HepG2 (cell line): ENCODE data around the gene GPAM. TPM values are rescaled to one million over a fixed set of nuclear protein-coding genes. Genes with fewer than 3 reads are reported as not detected.

Experiments
- ATAC-seq: fragments of 200-7000 bp; cut with Tn5 transposase; 3 replicates; pipeline ENCODE4 v1.9.1; 2020; ENCODE audit warnings: mild to moderate bottlenecking, moderate library complexity
- BruUV-seq: library from RNA; stranded (reverse); fragments of 400-500 nt; replicated peaks from 2 replicates; lab custom pipeline; 2021; lab: Mats Ljungman, UMichigan
- CTCF ChIA-PET: fragments of 300-600 bp; formaldehyde crosslinking; extraction: SDS; loops from one replicate; lab custom pipeline; 2021; ENCODE audit warnings: low total read pairs, inconsistent platforms, low intra/inter-chr PET ratio; lab: Yijun Ruan, JAX
- POLR2A ChIA-PET: fragments of 350-600 bp; sonication (Branson Sonifier 250); formaldehyde crosslinking; loops from one replicate; lab custom pipeline; 2020; ENCODE audit warnings: antibody characterized with exemption, inconsistent platforms; lab: Yijun Ruan, JAX
- DNase-seq: peaks from one replicate; pipeline ENCODE4 v3.0.0-alpha.2; 2015; ENCODE audit warnings: low spot score
- FAIRE-seq: peaks from 3 replicates; lab custom pipeline; 2011; peaks lifted over from hg19 to GRCh38; lab: Jason Lieb, UNC
- H2AFZ ChIP-seq: one replicate; pipeline ENCODE4 v1.6.1; 2011; ENCODE audit warnings: low read length, inconsistent platforms
- H3K27ac ChIP-seq: fragments of 300-600 bp; 3 replicates; pipeline ENCODE4 v1.8.0; 2011; ENCODE audit warnings: mixed run types, mild to moderate bottlenecking, mixed read lengths, low read length, inconsistent platforms; ENCODE audit not compliant: insufficient read depth; ENCODE audit errors: extremely low read length
- H3K27me3 ChIP-seq, 2 experiments: fragments of 200-600 bp in 1 of 2; 2 replicates in 1 of 2; 3 replicates in 1 of 2; pipeline versions ENCODE4 v1.6.0 to v1.8.0; 2011; ENCODE audit warnings: low read length in 2 of 2, mild to moderate bottlenecking in 2 of 2, moderate library complexity in 2 of 2, inconsistent platforms in 1 of 2; ENCODE audit not compliant: insufficient read depth in 2 of 2, control insufficient read depth in 1 of 2
- H3K36me3 ChIP-seq, 2 experiments: fragments of 200-600 bp in 1 of 2; replicated peaks in 1 of 2; 2 replicates in 1 of 2; 3 replicates in 1 of 2; pipeline versions ENCODE4 v1.5.1 to v1.8.0; 2011; ENCODE audit warnings: low read length in 2 of 2, inconsistent platforms in 1 of 2; ENCODE audit not compliant: insufficient read depth in 2 of 2, control insufficient read depth in 1 of 2
- H3K4me1 ChIP-seq: 2 replicates; pipeline ENCODE4 v1.5.1; 2012; ENCODE audit warnings: low read length, inconsistent platforms; ENCODE audit not compliant: insufficient read depth
- H3K4me2 ChIP-seq: 2 replicates; pipeline ENCODE4 v1.6.0; 2011; ENCODE audit warnings: low read depth, low read length, inconsistent platforms
- H3K4me3 ChIP-seq, 3 experiments: fragments of 200-600 bp in 1 of 3; sonication (generic), shearing (Covaris generic) in 1 of 3; replicated peaks in 1 of 3; 2 replicates each; pipeline ENCODE4 v1.5.1; 2011 to 2016; ENCODE audit warnings: low read length in 3 of 3, inconsistent platforms in 2 of 3, low read depth in 2 of 3, mild to moderate bottlenecking in 2 of 3, control low read depth in 1 of 3, mixed read lengths in 1 of 3; ENCODE audit not compliant: insufficient read depth in 1 of 3
- H3K79me2 ChIP-seq: one replicate; pipeline ENCODE4 v1.6.1; 2011; ENCODE audit warnings: low read length, inconsistent platforms; ENCODE audit not compliant: insufficient read depth
- H3K9ac ChIP-seq: 2 replicates; pipeline ENCODE4 v1.6.0; 2011; ENCODE audit warnings: mild to moderate bottlenecking, low read depth, low read length, inconsistent platforms; ENCODE audit not compliant: insufficient read depth
- H3K9me3 ChIP-seq: 2 replicates; pipeline ENCODE4 v1.5.1; 2012; ENCODE audit warnings: mild to moderate bottlenecking, low read length
- H4K20me1 ChIP-seq: 2 replicates; pipeline ENCODE4 v1.6.0; 2011; ENCODE audit warnings: inconsistent platforms, mild to moderate bottlenecking, low read length, moderate library complexity; ENCODE audit not compliant: insufficient read depth
- ATF4 ChIP-seq, 2 experiments: fragments of 450-650 bp in 1 of 2; sonication (generic) in 1 of 2; formaldehyde crosslinking; IDR thresholded peaks; 2 replicates each; pipeline versions ENCODE4 v1.5.0 to v1.8.0; 2020 to 2022; ENCODE audit warnings: mild to moderate bottlenecking in 1 of 2, missing genetic modification reagents in 1 of 2
- BRD4 ChIP-seq: sonication (generic); formaldehyde crosslinking; IDR thresholded peaks from 2 replicates; pipeline ENCODE4 v1.4.0; 2020; ENCODE audit warnings: missing genetic modification reagents
- ELF1 ChIP-seq: sonication (generic); formaldehyde crosslinking; IDR thresholded peaks from 2 replicates; pipeline ENCODE4 v1.4.0; 2020; ENCODE audit warnings: missing genetic modification reagents
- FOXO1 ChIP-seq: sonication (generic); formaldehyde crosslinking; IDR thresholded peaks from 2 replicates; pipeline ENCODE4 v1.4.0; 2020; ENCODE audit warnings: missing genetic modification reagents
- FOXO4 ChIP-seq: sonication (generic); formaldehyde crosslinking; conservative IDR thresholded peaks from 2 replicates; pipeline ENCODE4 v1.8.1; 2023; ENCODE audit warnings: missing genetic modification reagents
- NAIF1 ChIP-seq: sonication (generic); formaldehyde crosslinking; IDR thresholded peaks from 2 replicates; pipeline ENCODE4 v1.5.0; 2020; ENCODE audit warnings: mild to moderate bottlenecking, missing genetic modification reagents, borderline replicate concordance
- RBFOX2 ChIP-seq: fragments of 200-400 bp; formaldehyde crosslinking; IDR thresholded peaks from 2 replicates; pipeline ENCODE4 v1.6.1; 2017; ENCODE audit warnings: low read depth, mild to moderate bottlenecking, low read length
- THAP8 ChIP-seq: sonication (generic); formaldehyde crosslinking; IDR thresholded peaks from 2 replicates; pipeline ENCODE4 v1.5.1; 2020; ENCODE audit warnings: missing genetic modification reagents, mild to moderate bottlenecking, borderline replicate concordance
- ZNF556 ChIP-seq: sonication (generic); formaldehyde crosslinking; IDR thresholded peaks from 2 replicates; pipeline ENCODE4 v1.4.0; 2020; ENCODE audit warnings: mild to moderate bottlenecking, missing genetic modification reagents, borderline replicate concordance
- WGBS: methylation state at CpG from one replicate; pipeline ENCODE4 v1.1.6; 2017; ENCODE audit warnings: low lambda C conversion rate; 5-methylcytosine and 5-hydroxymethylcytosine counted together
- in situ Hi-C: cut with HindIII; loops from 2 replicates; pipeline ENCODE4 v1.10.0; 2017; ENCODE audit warnings: low pct_unique_long_range_greater_than_20kb; ENCODE audit not compliant: extremely low pct_ligation_motif_present
- intact Hi-C: fragments of 100-400 bp; cut with micrococcal nuclease; formaldehyde crosslinking; loops from one replicate; pipeline ENCODE4 v1.10.0; 2022; ENCODE audit not compliant: unreplicated experiment
- polyA plus RNA-seq, 8 experiments: library from polyadenylated mRNA; depleted of rRNA in 3 of 8; stranded (reverse) in 7 of 8; unstranded in 1 of 8; fragments of >200 nt; fragmentation: Illumina TruSeq in 4 of 8; extraction: Trizol in 4 of 8; gene quantifications; 2 replicates each; pipeline versions ENCODE4 v1.2.1 to v1.2.3, GENCODE V29; 2011 to 2016; ENCODE audit warnings: low read depth in 4 of 8, missing spikeins in 1 of 8, mixed read lengths in 1 of 8; ENCODE audit not compliant: insufficient read depth in 1 of 8
- total RNA-seq, 5 experiments: library from RNA; depleted of rRNA; stranded (reverse); fragments of >200 nt; fragmentation: Illumina TruSeq; extraction: Trizol; gene quantifications; 2 replicates each; pipeline ENCODE4 v1.2.3, GENCODE V29; 2016; ENCODE audit warnings: low read depth in 1 of 5

Gene GPAM
- total and polyA plus RNA-seq, 2 of the 13 experiments (the other 11 are each of a cell fraction or from before 2014, with no cell fraction given), result 36.8 to 140 TPM

GRCh38 chr10:112222799-112223198 is 39.2 kb upstream of the GPAM start (continued):
- TF ChIP-seq FOXO4 (0 out of 2 replicates have a peak, but pooled peaks have one; percentile 10), RBFOX2 (0 out of 2 replicates have a peak, but pooled peaks have one; percentile 19), THAP8 (CRISPR knock-in tag) (no peak), BRD4 (CRISPR knock-in tag) (no peak), ZNF556 (no peak), NAIF1 (CRISPR knock-in tag) (no peak)

- H2AFZ ChIP-seq, result no peak overlapping the region
- H3K4me1 ChIP-seq, result peaks cover 98% of the 10 kb centered on the region
- DNase-seq (no peak), FAIRE-seq (no peak), ATAC-seq (no peak)
- ChIA-PET POLR2A (no interaction called here), CTCF (no interaction called here)
- intact Hi-C loops, result no loop called here
- in situ Hi-C loops, result no loop called here
- peak overlapping the region; percentile 9 for H3K27ac ChIP-seq
- H3K4me3 ChIP-seq, result no peak overlapping the region
- H4K20me1 ChIP-seq, result 0 out of 2 replicates have a peak, but pooled peaks cover 5% of the 10 kb centered on the region
- peak overlapping the region; percentile 22 for H3K4me2 ChIP-seq
- TF ChIP-seq FOXO1 (CRISPR knock-in tag) (no peak), ELF1 (no peak), ATF4 (CRISPR knock-in tag; IDR thresholded peaks at IDR 0.05) (0 out of 4 replicates have a peak, but pooled peaks of 1 of the 2 experiments have one; percentile 20)
- H3K27me3 ChIP-seq, result no peaks in the 10 kb centered on the region
- no TSS peak for BruUV-seq
- peaks cover 29 to 55% of the 10 kb centered on the region in 2 experiments for H3K36me3 ChIP-seq
- WGBS, result 95% methylated on average over 3 of the region's 3 CpGs
- H3K9ac ChIP-seq, result no peak overlapping the region
- H3K9me3 ChIP-seq, result peaks cover 9% of the 10 kb centered on the region; the same call in 1 of the 2 replicates
- peaks cover 94% of the 10 kb centered on the region for H3K79me2 ChIP-seq
These were observed 38.0 kb upstream of the GPAM start for GRCh38 chr10:112221545-112221944.
